GM21825 (cell line): ENCODE measurements around the gene LCN6.
A peak's percentile ranks its signal among the peaks of the same experiment; 100 is the strongest.
"Not testable (repeated sequence)": the region's sequence is repeated elsewhere in the genome, so short reads cannot be mapped to it uniquely, and the experiment has no call there.

Experiments
- ATAC-seq: cut with Tn5 transposase; IDR thresholded peaks from one replicate; pipeline ENCODE4 v1.9.1; 2021; ENCODE audit warnings: mild to moderate bottlenecking, moderate library complexity; ENCODE audit not compliant: unreplicated experiment

LCN6 gene

DNA sequence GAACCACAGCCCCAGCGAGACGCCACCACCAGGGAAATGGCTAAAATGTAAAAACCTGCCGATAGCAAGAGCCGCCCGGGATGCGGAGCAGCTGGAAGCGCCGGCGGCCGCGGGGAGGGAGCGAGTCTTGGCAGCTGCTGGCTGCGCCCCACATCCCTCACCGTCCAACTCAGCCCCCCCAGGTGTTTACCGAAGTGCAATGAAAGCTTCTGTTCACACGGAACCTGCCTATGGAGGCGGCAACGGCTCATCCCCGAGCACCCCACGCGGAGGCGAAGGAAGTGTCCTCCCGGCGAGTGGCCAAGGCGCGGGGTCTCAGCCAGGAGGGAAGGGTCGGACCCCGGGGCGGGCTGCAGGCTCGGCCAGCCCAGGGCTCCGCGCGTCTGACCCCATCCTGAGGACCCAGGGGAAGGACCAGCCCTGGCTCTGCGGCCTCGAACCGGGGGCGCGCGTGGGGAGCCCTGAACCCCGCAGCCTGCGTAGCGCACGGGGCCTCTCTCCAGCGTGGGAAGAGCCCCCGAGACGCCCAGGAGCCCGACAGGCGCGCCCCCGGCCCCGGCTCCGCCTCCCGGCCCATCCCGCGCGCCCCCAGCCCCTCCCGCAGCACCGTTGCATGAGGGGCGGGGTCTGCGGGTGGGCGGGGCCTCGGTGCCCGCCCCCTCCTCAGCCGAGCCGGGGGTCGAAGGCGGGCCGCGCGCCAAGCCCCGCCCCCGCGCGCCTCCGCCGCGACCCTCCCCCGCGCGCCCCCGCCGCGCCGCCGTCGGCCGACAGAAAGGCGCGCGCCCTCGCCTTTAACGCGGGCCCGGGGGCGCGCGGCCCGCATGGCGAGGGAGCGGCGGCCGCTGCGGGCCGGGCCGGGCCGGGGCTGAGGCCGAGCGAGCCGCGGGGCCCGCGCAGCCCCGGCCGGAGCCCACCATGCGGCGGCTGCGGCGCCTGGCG is 36.3 kb downstream of the LCN6 start, which contains the start of gene DIPK1B:
Gene DIPK1B (plus strand): TSS at position 822 of the 939 bp plus-strand sequence. CDS start 94 bp downstream, at position 916.
- ATAC-seq, result no peak

DNA sequence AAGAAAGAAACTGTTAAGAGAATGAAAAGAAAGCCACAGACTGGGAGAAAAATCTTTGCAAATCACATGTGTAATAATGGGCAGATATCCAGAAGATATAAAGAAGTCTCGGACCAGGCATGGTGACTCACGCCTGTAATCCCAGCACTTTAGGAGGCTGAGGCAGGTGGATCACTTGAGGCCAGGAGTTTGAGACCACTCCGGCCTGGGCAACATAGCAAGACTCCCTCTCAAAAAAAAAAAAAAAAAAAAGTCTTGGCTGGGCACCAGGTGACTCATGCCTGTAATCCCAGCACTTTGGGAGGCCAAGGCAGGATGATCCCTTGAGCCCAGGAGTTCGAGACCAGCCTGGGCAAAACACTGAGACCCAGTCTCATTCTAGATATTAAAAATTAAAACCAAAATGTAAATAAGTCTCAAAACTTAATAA is 37.1 kb downstream of the LCN6 start:
- ATAC-seq, result not testable (repeated sequence)

DNA sequence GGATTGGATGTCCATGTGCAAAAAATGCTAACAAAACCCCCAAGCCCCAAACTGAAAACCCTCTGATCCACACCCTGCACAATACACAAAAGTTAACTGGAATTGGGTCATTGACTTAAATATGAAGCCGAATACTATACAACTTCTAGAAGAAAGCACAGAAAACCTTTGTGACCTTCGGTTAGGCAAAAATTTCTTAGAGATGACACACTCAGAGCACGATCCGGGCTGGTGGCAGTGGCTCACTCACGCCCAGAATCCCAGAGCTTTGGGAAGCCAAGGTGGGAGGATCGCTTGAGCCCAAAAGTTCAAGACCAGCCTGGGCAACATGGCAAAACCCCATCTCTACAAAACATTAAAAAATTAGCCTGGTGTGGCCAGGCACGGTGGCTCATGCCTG is 37.8 kb downstream of the LCN6 start:
- ATAC-seq, result no peak

DNA sequence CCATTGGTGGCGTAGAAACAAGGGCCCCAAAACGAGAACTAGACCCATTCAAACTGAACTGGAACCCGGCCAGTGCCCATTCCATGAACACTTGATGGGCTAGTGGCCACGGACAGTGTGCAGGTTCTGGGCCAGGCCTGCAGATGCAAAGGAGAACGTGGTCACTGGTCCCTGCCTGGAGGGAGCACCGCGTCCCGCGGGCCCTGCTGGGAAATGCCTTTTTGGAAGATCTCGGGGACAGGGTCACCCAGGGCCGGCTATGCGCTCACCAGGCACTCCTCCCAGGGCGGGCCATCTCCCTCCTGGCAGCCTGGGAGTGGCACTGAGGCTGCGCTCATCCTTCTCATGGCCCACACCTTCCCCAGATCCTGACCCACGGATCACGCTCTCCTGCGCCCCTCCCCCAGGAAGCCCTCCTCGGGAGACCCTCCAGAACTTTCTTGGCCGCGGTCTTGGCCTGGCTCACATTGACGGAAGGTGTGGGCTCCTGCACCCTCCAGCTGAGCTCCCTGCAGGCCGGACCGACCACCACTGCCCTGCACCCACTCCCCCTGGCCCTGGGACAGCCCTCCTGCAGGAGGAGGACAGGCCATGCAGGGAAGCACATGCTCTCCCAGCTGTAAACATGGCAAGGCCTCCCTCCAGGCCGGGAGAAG is 38.7 kb downstream of the LCN6 start:
- ATAC-seq, result no peak

DNA sequence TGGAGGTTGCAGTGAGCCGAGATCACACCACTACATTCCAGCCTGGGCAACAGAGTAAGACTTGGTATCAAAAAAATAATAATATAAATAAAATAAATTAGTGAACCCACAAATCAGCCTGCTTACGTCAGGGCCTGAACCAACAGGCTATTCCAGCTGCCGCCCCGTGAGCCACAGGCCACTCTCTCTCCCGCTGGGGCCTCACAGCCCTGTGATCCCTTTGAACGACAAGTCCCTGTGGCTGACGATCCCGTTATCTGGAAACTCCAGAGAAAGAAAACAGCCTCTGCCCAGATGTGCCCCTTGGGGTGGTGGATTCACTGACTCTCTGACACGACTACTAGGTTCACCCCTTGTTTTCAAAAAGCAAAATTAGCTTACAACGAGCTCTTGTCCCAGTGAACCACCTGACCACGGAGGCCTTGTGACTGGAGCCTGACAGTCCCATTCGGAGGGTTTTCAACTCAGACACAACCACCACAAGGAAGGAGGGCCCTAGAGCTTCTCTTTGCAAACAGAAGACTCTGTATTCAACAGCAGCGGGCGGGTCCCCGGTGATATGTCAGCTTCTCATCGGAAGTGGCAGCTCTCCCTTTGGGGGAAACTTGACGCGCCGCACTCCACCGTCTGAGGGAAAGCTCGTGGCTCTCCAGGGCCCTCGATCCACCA is 40.3 kb downstream of the LCN6 start:
- no peak for ATAC-seq

DNA sequence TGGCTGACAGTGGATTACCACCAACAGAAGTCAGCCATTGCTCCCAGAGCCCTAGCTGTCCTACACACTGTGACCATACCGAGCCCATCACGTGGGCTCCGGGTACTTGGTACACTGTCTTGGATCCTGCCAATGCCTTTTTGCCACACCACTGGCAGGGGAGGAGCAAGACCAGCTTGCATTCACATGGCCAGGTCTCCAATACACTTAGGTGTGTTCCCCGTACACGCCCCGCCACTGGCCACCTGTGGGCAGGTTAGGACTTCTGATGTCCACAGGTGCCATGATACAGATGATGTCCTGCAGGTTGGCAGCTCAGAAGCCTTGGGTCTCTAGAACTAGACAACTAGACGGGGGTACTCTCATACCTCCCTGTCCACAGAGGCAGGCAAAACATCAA is 41.3 kb downstream of the LCN6 start:
- no peak for ATAC-seq

DNA sequence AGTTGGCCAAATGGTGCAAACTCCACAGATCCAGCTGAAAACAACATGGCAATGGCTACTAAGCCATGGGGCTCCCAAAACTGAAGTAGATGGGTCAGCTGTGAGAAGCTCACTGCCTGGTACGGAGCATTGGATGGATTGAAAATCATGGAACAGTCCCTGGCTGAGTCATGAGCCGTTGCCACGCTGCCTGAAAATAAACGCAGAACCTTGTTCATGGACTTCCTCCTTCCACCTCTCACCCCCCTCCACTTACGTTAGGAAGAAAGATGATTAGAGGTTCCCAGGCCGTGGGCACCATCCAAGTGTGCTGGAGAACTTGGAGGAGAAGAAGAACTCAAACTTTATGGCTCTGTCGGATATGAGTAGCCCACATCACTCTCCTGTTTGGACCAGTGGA is 42.8 kb downstream of the LCN6 start:
- ATAC-seq, result no peak

DNA sequence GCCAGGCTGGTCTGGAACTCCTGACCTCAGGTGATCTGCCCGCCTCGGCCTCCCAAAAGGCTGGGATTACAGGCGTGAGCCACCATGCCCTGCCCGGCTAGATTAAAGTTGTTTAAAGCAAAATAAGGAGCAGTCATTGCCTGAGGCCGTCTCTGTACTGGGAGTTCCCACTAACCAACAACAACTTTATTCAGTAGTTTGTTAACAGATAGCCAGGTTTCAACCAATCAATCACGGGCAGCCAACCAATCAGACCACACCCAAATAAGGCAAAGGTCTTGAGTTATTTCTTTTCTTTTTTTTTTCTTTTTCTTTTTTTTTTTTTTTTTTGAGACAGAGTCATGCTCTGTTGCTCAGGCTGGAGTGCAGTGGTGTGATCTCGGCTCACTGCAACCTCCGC is 43.6 kb downstream of the LCN6 start:
- ATAC-seq, result not testable (repeated sequence)

DNA sequence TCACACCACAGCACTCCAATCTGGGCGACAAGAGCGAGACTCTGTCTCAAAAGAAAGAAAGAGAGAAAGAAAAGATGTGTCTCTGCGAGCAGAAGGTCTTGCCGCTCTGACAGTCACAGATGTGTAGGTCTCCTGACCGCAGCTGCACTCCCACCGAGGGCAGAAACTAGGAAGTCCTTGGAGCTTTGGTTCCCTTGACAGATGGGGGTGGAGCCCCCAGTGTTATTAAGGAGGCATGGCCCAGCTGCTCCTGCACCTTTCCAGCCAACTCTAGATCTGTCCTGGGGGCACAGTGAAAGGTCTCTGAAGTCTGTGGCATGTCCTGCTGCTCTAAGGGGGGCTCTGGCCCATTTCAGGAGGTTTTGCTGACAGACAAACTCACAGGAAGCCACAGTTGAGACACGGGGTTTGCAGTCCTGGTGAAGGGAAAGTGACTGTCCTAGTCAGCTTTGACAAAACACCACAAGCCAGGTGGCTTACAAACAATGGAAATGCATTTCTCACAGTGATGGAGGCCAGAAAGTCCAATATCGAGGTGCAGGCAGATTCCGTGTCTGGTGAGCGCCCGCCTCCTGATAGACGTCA is 45.0 kb downstream of the LCN6 start:
- ATAC-seq, result no peak

DNA sequence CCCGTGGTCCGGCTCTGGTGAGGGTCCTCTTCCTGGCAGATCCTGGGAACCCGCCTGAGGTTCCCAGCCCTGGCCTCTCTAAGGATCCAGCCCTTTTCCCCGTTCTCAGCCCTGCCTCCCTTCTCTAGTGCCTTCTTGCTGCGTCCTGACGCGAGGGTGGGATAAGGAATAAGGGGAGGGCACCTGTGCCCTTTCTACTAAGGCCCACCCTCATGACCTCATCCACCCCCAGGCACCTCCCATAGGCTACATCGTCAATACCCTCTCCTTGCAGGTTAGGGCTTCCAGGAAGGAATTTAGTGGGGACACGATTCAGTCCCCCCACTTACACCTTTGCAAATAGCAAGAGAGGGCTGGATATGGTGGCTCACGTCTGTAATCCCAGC is 46.7 kb downstream of the LCN6 start:
- peak; percentile 9 for ATAC-seq

DNA sequence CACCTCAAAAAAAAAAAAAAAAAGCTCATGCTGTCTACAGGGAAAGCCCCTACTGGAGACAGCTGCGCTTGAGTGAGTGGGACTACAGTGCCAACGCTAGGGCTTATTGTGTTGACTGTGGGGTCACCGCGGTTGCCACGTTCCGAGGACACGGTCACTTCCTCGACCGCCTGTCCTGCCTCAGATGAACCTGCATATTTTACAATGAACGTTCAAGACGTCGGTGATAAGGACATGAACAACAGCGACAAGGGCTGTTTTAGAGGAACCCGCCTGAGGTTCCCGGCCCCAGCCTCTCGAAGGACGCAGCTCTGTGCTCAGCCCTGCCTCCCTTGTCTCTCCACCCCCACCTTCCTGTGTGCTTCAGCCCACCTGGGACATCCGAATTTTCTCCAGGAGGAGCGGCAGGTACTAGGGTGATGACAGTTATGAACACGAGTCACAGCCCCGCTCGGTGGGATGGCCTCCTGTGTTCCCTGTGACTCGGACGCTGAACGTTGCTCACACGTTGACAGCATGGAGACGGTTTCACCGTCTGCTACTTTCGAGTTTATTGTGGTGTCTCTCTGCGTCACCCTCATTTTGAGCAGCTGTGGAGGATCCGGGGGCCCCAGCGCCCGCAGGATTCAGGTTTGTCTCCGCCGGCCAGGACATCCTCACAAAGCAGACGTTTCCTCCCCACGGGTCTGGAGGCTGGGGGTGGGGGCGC is 47.2 kb downstream of the LCN6 start:
- ATAC-seq, result peak; percentile 56

DNA sequence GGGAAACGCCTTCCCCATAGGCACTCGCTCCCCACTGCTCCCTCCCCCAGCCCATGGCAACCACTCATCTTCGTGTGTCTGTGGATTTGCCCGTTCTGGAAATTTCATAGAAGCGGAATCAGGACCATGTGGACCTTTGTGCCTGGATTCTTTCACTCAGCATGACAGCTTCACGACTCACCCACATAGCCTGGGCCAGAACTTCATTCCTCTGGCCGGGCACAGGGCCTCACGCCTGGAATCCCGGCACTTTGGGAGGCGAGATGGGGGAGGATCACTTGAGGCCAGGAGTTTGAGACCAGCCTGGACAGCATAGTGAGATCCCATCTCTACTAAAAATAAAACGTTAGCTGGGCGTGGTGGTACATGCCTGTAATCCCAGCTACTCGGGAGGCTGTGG is 48.0 kb downstream of the LCN6 start:
- ATAC-seq, result no peak

DNA sequence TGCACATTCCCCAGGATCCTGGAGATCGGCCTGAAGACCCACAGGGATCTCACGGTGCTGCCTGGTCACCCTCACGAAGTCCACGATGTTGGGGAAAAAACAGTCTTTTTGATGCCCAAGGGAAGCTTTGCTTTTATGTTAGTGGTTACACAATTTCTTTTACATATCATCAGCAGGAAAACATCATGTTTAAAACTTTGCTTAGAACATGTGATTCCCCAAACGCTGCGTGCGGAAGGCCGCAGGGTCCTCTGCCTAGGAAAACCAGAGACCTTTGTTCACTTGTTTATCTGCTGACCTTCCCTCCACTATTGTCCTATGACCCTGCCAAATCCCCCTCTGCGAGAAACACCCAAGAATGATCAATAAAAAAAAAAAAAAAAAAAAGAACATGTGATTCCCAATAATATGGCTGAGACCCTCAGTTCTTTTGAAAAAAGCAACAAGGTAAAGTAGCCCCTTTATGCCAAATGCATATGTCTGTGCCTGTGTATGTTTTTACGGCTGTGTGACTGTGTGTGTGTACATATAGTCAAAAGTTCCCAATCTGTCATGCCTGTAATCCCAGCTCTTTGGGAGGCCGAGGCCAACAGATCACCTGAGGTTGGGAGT is 49.6 kb downstream of the LCN6 start:
- no peak for ATAC-seq

DNA sequence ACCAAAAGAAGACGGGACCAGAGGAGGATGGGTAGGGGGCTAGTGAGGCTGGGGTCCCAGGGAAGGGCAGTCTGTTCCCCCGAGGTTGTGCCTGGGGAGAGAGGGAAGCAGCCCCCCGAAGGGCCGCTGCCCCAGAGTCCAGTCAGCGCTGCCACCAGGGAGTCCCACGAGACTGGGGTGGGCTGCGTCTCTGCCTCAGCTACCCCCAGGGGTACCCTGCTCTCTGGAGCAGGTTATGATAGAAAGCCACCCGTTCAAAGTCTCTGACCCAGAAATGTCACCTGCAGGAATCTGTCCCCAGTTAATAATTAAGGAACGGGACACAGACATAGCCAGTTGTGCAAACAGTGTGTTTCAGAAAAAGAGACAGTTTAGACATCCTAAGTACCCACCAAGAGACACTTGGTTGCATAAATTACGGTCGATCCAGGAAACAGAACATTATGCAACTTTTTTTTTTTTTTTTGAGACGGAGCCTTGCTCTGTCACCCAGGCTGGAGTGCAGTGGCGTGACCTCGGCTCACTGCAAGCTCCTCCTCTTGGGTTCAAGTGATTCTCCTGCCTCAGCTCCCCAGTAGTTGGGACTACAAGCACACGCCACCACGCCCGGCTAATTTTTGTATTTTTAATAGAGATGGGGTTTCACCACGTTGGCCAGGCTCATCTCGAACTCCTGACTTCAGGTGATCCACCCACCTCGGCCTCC is 50.4 kb downstream of the LCN6 start:
- ATAC-seq, result no peak

DNA sequence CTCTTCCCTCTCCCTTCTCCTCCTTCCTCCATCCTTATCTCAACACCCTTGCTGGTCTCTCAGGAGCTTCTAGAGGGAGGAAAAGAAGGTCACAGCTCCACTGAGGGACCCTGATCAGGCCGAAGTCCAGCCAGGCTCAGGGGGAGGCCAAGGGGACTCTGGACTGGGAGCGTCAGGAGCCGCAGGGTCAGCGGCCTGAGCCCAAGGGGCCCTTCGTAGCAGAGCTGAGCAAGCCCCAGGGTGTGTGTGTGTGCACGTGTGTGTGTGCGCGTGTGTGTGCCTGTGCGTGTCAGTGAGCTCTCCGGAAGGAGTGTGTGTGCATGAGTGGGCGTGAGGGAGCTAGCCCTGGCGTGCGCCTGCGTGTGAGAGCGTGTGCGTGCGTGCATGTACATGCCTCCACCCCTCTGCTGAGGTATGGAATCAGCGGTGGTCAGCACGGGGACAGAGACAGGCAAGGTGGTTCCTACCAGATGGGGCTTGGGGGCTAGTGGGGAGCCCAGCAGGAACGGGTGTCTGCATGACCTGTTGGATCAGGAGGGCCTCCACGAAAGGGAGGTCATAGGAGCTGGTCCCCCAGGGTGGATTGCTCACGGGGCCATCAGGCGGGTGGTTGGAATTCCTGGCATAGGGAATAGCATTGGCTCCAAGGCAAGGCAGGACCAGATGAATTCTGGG is 51.0 kb downstream of the LCN6 start:
- ATAC-seq, result no peak

DNA sequence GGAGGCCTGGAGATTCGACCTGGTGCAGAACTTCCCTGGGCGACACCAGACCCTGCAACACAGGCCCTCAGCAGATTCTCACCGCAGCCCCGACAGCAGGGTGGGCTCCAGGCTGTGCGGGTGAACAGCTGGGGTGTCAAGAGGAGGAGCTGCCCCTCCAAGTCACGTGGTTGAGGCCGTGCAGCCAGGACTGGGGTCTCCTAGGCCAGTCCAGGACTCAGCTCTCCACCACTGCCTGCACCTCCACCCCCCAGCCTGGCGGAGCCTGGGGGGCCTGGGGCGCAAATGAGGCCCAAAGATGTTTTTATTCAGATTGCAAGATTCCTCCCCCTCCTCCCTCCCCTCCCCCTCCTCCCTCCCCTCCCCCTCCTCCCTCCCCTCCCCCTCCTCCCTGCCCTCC is 51.8 kb downstream of the LCN6 start:
- no peak for ATAC-seq

DNA sequence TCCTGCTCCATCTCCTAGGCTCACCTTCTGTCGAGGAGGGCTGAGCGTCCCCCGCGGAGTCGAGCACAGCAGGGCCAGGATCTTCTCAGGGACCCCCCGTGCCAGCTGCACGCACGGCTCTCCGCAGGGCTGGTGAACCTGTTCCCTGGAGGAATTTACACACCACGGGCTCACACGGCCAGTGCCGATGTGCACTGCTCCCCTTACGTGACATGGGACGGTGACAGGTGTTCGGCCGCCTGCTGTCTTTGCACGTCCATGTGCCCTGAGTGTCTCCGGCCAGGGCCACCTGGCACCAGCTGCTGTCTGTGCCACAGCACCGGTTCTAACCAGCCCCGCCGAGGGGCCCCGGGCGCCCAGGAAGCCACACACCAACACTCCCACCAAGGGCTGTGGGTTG is 52.4 kb downstream of the LCN6 start:
- ATAC-seq, result no peak

DNA sequence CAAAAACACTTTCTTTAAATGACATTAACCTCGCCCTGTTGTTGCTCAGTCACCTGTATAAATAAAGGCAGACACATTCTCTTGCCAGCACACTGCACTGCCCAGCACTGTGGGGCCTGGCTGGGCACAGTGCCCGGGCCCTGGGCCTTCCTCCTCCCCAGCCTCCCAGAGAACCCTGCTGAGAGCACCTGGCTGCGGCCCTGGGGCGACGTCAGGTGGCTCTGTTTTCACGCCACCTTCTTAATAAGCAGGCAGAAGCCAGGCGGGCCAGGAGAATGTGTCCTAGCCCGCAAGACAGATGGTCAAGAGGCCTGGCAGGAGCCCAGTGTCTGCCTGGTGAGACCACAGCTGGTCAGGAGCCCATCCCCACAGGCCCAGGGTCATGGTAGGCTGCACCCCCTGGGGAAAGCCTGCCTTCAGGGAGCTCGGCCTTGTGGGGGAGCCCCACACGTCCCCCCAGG is 52.9 kb downstream of the LCN6 start:
- ATAC-seq, result no peak

DNA sequence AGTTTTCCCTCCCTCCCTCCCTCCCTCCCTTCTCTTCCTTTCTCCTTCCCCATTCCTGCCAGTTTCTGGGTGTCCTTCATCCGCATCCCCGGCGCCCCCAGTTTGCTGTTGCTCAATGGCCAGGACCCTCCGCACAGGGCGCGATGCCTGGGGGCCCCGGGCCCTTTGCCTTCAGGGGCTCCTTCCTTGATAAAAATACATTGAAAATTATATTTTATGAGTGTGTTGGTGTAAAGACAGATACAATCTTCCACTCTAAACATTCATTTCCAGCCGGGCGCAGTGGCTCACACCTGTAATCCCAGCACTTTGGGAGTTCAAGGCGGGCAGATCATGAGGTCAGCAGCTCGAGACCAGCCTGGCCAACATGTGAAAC is 53.5 kb downstream of the LCN6 start:
- no peak for ATAC-seq
